ENCODE results near the gene CHMP1A. TPM values are rescaled to one million over a fixed set of nuclear protein-coding genes. Genes with fewer than 3 reads are reported as not detected.
"Not testable (repeated sequence)": the region's sequence is repeated elsewhere in the genome, so short reads cannot be mapped to it uniquely, and the experiment has no call there.

Gene CHMP1A
- total RNA-seq, 2 donors from 2014 or later = 61.0 to 73.4 TPM

DNA sequence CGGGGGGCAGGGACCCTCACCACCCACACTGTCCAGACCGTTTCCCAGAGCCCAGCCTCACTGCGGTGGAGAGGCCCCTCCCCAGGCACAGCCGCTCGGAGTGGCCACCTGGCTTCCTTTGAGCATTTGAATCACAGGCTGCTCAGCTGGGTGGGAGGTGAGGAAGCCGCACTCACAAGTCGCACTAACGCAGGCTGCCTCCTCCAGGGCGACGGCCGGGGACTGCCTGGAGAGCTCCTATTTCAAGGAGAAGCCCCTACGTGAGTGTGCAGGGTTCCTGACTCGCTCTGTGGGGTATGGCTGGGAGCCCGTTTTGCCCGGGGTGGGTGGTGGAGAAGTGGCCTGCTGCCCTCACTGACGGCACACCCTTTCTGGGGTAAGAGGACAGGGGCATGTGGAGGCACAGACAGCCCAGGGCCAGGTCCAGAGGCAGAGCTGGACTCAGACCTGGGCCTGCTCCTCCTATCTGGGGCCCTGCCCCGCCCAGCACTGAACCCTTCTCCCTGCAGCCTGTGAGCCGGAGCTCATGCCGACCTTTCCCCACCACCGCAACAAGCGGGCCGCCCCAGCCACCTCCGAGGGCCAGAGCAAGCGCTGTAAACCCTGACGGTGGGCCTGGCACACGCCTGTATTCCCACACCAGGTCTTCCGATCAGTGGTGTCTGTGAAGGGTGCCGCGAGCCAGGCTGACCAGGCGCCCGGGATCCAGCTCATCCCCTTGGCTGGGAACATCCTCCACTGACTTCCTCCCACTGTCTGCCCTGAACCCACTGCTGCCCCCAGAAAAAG lies 37.8 kb upstream of the CHMP1A start:
- Mint-ChIP-seq H3K36me3 (peaks cover 3 to 11% of the 10 kb centered on the region in 2 donors), H3K27ac (peak overlapping the region in 1 of 2 donors; percentile 68), H3K9me3 (no peaks in the 10 kb centered on the region)
- DNase-seq (ENCODE audit: low spot score in 2 of 2) = no peak
- no peak for ATAC-seq

- H3K36me3 Mint-ChIP-seq = peaks cover 8 to 17% of the 10 kb centered on the region in 2 donors
Observed at GRCh38 chr16:89694784-89695085, 37.2 kb upstream of the CHMP1A start.

DNA sequence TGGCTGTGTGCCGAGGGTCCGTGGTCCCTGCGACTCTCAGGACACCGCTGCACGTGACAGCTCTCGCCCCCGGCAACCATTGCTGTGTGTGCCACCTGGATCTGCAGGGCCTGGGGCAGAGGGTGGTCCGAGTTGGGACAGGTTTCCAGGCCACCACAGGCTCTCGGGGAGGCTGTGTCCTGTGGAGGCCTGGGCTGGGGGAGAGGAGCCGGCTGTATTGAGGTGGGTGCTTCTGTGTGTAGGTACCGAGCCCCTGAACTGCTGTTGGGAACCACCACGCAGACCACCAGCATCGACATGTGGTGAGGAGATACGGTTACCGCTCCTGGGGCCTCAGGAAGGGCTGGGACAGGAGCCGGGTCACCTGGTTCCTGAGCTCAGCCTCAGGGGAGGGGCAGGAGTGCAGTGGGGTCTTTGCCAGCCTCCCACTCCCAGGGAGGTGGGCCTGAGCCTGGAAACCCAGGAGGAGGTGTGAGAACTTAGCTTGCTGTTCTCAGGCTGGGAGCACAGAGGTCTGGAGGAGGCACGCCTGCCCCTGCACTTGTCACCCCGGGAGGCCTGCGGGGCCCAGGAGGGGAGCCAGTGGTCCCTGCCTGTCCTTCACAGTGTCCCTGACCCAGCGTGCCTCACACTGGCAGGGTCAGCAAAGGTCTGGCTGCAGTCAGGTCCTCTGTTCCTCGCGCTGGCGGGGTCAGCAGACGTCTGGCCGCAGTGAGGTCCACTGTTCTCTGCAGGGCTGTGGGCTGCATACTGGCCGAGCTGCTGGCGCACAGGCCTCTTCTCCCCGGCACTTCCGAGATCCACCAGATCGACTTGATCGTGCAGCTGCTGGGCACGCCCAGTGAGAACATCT lies 36.6 kb upstream of the CHMP1A start:
- DNase-seq (ENCODE audit: low spot score in 2 of 2) (no peak), ATAC-seq (no peak)
- Mint-ChIP-seq H3K36me3 (peaks cover 9 to 17% of the 10 kb centered on the region in 2 donors), H3K9me3 (no peaks in the 10 kb centered on the region), H3K27ac (no peak overlapping the region)

More at GRCh38 chr16:89694784-89695085, 37.2 kb upstream of the CHMP1A start:
- H3K27ac Mint-ChIP-seq = peak overlapping the region in 1 of 2 donors; percentile 68
- not testable (repeated sequence) for DNase-seq (ENCODE audit: low spot score in 2 of 2); ATAC-seq; H3K9me3 Mint-ChIP-seq

DNA sequence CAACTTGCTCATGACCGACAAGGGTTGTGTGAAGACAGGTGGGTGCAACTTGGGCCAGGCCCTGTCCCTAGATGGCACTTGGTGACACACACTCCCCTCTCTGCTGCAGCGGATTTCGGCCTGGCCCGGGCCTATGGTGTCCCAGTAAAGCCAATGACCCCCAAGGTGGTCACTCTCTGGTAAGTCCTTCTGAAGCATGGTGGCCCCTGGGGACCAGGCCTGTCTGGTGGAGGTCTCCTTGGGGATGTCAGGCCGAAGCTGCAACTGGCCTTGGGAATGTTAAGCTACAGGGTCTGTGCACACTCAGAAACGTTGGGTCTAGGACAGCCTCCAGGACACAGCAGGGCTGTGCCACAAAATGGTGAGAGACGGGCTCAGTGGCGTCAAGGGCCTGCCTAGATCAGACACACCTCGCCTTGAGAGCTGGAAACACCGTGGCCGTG lies 35.8 kb upstream of the CHMP1A start:
- H3K27ac Mint-ChIP-seq = no peak overlapping the region
- DNase-seq (ENCODE audit: low spot score in 2 of 2) (no peak), ATAC-seq (no peak)
- no peaks in the 10 kb centered on the region for H3K9me3 Mint-ChIP-seq
- peaks cover 9 to 17% of the 10 kb centered on the region in 2 donors for H3K36me3 Mint-ChIP-seq

- DNase-seq (ENCODE audit: low spot score in 2 of 2) (no peak), ATAC-seq (no peak)
- H3K36me3 Mint-ChIP-seq = peaks cover 14 to 24% of the 10 kb centered on the region in 2 donors
- H3K9me3 Mint-ChIP-seq = no peaks in the 10 kb centered on the region
- H3K27ac Mint-ChIP-seq = no peak overlapping the region
Observed at GRCh38 chr16:89691986-89692569, 34.6 kb upstream of the CHMP1A start.

- Mint-ChIP-seq H3K9me3 (no peaks in the 10 kb centered on the region), H3K27ac (no peak overlapping the region), H3K36me3 (peaks cover 14 to 28% of the 10 kb centered on the region in 2 donors)
- DNase-seq (ENCODE audit: low spot score in 2 of 2) (no peak), ATAC-seq (no peak)
Observed at GRCh38 chr16:89691231-89691985, 33.9 kb upstream of the CHMP1A start.

DNA sequence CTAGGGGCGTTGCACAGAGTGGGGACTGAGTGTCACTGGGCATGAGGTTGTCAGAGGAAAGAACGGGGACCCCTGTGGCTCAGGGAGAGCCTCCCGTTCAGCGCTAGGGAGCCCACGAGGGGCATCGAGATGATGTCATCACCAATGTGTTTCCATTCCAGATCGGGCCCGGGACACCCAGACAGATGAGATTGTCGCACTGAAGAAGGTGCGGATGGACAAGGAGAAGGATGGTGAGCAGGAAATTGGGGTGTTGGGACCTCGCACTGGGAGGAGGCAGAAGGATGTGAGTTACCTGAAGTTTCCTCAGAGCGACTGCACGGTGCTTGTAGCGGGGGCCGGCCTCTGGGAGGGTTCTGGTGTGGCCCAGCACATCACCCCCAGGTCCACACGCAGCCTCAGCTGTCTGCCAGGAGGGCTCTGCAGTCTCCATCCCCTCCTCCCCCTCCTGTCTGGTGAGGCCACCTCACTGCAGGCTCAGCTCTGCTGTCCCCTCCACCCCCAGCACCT lies 32.9 kb upstream of the CHMP1A start:
- no peak for ATAC-seq

DNA sequence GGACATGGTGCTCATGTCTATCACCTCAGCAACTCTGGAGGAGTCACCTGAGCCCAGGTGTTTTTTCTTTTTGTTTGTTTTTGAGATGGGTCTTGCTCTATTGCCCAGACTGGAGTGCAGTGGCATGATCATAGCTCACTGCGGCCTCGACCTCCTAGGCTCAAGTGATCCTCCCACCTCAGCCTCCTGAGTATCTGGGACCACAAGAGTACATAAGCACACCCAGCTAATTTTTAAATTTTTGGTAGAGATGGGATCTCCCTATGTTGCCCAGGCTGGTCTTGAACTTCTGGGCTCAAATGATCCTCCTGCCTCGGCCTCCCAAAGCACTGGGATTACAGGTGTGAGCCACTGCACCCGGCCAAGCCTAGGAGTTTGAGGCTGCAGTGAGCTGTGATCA lies 32.1 kb upstream of the CHMP1A start:
- not testable (repeated sequence) for DNase-seq (ENCODE audit: low spot score in 2 of 2); H3K9me3 Mint-ChIP-seq; ATAC-seq
- Mint-ChIP-seq H3K36me3 (peaks cover 18 to 29% of the 10 kb centered on the region in 2 donors), H3K27ac (peak overlapping the region in 1 of 2 donors; percentile 41)

More for the DNA sequence above, 32.9 kb upstream of the CHMP1A start:
- Mint-ChIP-seq H3K36me3 (peaks cover 14 to 29% of the 10 kb centered on the region in 2 donors), H3K27ac (peak overlapping the region in 1 of 2 donors; percentile 41), H3K9me3 (no peaks in the 10 kb centered on the region)
- no peak for DNase-seq (ENCODE audit: low spot score in 2 of 2)

DNA sequence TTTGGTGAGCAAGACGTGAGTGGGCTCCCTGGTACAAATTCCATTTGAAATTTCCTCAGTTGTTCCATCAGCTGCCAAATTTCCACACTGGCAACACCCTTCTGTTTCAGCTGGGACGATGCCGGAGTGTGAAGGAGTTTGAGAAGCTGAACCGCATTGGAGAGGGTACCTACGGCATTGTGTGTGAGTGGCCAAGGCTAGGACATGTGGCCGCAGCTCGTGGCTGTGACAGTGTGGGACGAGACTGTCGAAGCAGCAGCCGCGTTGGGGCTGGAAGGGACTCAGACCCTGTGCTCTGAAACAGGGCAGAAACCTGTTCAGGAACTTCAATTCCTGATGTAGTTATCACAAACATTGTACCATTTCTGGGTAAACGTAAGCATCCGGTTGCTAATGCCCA lies 31.6 kb upstream of the CHMP1A start:
- Mint-ChIP-seq H3K36me3 (peaks cover 19 to 29% of the 10 kb centered on the region in 2 donors), H3K27ac (no peak overlapping the region), H3K9me3 (no peaks in the 10 kb centered on the region)
- DNase-seq (ENCODE audit: low spot score in 2 of 2) = no peak
- no peak for ATAC-seq

GRCh38 chr16:89688395-89688794 lies 30.9 kb upstream of the CHMP1A start:
- no peak for ATAC-seq
- Mint-ChIP-seq H3K27ac (no peak overlapping the region), H3K9me3 (no peaks in the 10 kb centered on the region), H3K36me3 (peaks cover 19 to 26% of the 10 kb centered on the region in 2 donors)
- DNase-seq (ENCODE audit: low spot score in 2 of 2) = no peak

DNA sequence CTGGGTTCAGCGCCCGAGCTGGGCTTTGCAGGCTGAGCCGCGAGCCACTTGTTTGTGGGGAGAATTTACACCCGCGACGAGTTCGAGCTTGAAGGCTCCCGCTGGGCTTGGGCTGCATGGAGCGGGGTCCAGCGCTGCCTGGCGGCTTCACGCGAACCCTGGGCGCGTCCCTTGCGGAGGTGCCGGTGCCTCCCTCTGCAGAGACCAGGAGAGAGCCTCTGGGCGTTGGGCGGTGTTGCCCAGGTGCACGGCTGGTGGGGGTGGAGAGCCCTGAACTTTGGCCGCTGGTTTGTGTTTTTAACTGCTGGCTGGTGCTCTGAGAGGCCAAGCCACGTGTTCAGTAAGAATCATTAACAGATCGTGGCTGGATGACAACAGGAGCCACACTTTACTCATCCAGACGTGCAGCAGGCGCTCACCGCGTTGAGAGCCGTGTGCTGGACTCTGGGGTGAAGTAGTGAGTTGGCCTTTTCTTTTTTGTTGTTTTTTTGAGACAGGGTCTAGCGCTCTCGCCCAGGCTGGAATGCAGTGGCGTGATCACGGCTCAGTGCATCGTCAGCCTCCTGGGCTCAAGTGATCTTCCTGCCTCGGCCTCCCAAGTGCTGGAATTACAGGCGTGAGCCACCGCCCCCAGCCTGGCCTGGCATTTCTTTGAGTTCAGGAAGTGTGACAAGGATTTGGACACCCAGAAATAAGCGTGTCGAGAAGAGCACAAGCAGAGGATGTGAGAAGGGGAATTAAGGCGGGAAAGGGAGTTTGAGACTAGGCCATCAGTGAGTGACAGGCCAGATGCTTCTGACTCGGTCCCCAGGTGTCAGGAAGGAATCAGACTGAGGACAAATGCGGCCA lies 29.8 kb upstream of the CHMP1A start:
- Mint-ChIP-seq H3K36me3 (peaks cover 19 to 23% of the 10 kb centered on the region in 2 donors), H3K9me3 (no peaks in the 10 kb centered on the region)
- ATAC-seq = peak; percentile 30 to 64

GRCh38 chr16:89686520-89687091 lies 29.1 kb upstream of the CHMP1A start, which contains the start of gene CDK10:
Gene CDK10 (plus strand): TSS chr16:89686689. CDS start chr16:89686711, 22 bp downstream.
- Mint-ChIP-seq H3K27ac (peak within 1 kb of the TSS; percentile 90 to 91), H3K9me3 (no peaks in the 10 kb centered on the region), H3K36me3 (peaks cover 19 to 23% of the 10 kb centered on the region in 2 donors)
- DNase-seq (ENCODE audit: low spot score in 2 of 2) (peak; percentile 94 to 98), ATAC-seq (peak; percentile 88 to 92)

More for the DNA sequence above, 29.8 kb upstream of the CHMP1A start:
- no peak for DNase-seq (ENCODE audit: low spot score in 2 of 2)
- peak overlapping the region; percentile 90 to 91 for H3K27ac Mint-ChIP-seq

DNA sequence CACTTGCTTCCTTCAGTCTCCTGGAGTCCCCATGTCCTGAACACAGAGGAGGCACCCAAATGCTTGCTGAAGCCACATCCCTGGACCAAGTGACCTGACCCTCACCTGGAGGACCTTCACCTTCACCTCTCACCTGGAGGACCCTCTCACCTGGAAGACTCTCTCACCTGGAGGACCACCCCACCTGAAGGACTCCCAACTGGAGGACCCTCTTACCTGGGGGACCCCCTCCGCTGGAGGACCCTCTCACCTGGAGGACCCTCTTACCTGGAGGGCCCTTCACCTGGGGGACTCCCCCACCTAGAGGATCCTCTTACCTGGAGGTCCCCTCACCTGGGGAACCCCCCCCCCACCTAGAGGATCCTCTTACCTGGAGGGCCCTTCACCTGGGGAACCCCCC lies 28.4 kb upstream of the CHMP1A start:
- peaks cover 19 to 23% of the 10 kb centered on the region in 2 donors for H3K36me3 Mint-ChIP-seq
- DNase-seq (ENCODE audit: low spot score in 2 of 2) (no peak), ATAC-seq (no peak)
- H3K27ac Mint-ChIP-seq = peak overlapping the region in 1 of 2 donors; percentile 90
- H3K9me3 Mint-ChIP-seq = no peaks in the 10 kb centered on the region

DNA sequence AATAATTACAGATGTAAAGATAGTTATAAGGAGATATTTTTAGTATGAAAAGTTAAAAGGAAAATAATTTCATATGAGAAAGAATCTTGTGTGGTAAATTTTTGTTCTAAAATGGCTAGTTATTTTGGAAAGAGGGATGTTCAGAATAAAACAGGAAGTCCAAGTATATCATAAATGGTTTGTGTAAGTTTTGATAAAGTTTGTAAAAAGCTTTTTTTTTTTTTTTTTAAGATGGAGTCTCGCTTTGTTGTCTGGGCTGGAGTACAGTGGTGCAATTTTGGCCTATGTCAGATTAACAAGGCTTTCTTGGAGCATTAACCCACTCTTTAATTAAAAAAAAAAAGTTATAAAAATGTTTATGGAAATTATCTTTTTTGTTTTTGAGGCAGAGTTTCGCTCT lies 20.8 kb upstream of the CHMP1A start:
- H3K27ac Mint-ChIP-seq = no peak overlapping the region
- ATAC-seq (no peak), DNase-seq (ENCODE audit: low spot score in 2 of 2) (no peak)
- H3K36me3 Mint-ChIP-seq = no peaks in the 10 kb centered on the region
- H3K9me3 Mint-ChIP-seq = no peaks in the 10 kb centered on the region

Data from activated naive CD4-positive, alpha-beta T cell treated with anti-CD3 and anti-CD28 coated beads, Interleukin-2, amount 50 U/mL, for 72 hours (primary cell).